Astrocyte (in vitro differentiated cells and primary cell): ENCODE measurements around the gene HS6ST1. TPM values are rescaled to one million over a fixed set of nuclear protein-coding genes. Genes with fewer than 3 reads are reported as not detected.

Source experiments
- DNase-seq: peaks from one replicate; pipeline ENCODE4 v3.0.0-alpha.2; 2010; ENCODE audit warnings: low read depth
- FAIRE-seq: peaks from 2 replicates; lab custom pipeline; 2011; peaks lifted over from hg19 to GRCh38; lab: Jason Lieb, UNC
- H2AFZ ChIP-seq: 2 replicates; pipeline ENCODE4 v1.6.0; 2012; ENCODE audit warnings: low read depth, low read length, inconsistent platforms
- H3K27ac ChIP-seq: 2 replicates; pipeline ENCODE4 v1.5.1; 2011; ENCODE audit warnings: low read depth, low read length, inconsistent platforms
- H3K27me3 ChIP-seq: 2 replicates; pipeline ENCODE4 v1.6.0; 2011; ENCODE audit warnings: low read length, inconsistent platforms; ENCODE audit not compliant: insufficient read depth
- H3K36me3 ChIP-seq: 2 replicates; pipeline ENCODE4 v1.5.1; 2011; ENCODE audit warnings: low read length, inconsistent platforms; ENCODE audit not compliant: insufficient read depth
- H3K4me1 ChIP-seq: 2 replicates; pipeline ENCODE4 v1.5.1; 2011; ENCODE audit warnings: low read length, inconsistent platforms; ENCODE audit not compliant: insufficient read depth
- H3K4me2 ChIP-seq: 2 replicates; pipeline ENCODE4 v1.6.0; 2012; ENCODE audit warnings: low read length, inconsistent platforms
- H3K4me3 ChIP-seq: 2 replicates; pipeline ENCODE4 v1.5.1; 2011; ENCODE audit warnings: low read depth, mild to moderate bottlenecking, low read length, inconsistent platforms; ENCODE audit not compliant: insufficient read depth
- H3K79me2 ChIP-seq: 2 replicates; pipeline ENCODE4 v1.6.0; 2012; ENCODE audit warnings: mild to moderate bottlenecking, low read length, inconsistent platforms; ENCODE audit not compliant: insufficient read depth
- H3K9ac ChIP-seq: 2 replicates; pipeline ENCODE4 v1.6.0; 2012; ENCODE audit warnings: mild to moderate bottlenecking, low read length, inconsistent platforms
- H3K9me3 ChIP-seq: 2 replicates; pipeline ENCODE4 v1.5.1; 2012; ENCODE audit warnings: low read depth, mild to moderate bottlenecking, low read length, inconsistent platforms; ENCODE audit not compliant: insufficient read depth
- H4K20me1 ChIP-seq: 2 replicates; pipeline ENCODE4 v1.6.0; 2012; ENCODE audit warnings: low read length, inconsistent platforms; ENCODE audit not compliant: insufficient read depth
- H3K27ac Mint-ChIP-seq: one replicate; pipeline ENCODE4 v1.8.0; 2021; ENCODE audit warnings: mild to moderate bottlenecking, mixed read lengths; ENCODE audit not compliant: unreplicated experiment
- H3K27me3 Mint-ChIP-seq: one replicate; pipeline ENCODE4 v1.8.0; 2021; ENCODE audit warnings: low read depth, mixed read lengths; ENCODE audit not compliant: unreplicated experiment
- H3K36me3 Mint-ChIP-seq: one replicate; pipeline ENCODE4 v1.8.0; 2021; ENCODE audit warnings: low read depth, mixed read lengths; ENCODE audit not compliant: unreplicated experiment
- H3K4me1 Mint-ChIP-seq: one replicate; pipeline ENCODE4 v1.8.0; 2021; ENCODE audit warnings: low read depth, mixed read lengths; ENCODE audit not compliant: unreplicated experiment
- H3K4me3 Mint-ChIP-seq: one replicate; pipeline ENCODE4 v1.8.0; 2021; ENCODE audit warnings: mild to moderate bottlenecking, moderate library complexity, mixed read lengths; ENCODE audit not compliant: unreplicated experiment
- H3K9me3 Mint-ChIP-seq: one replicate; pipeline ENCODE4 v1.8.0; 2021; ENCODE audit warnings: mild to moderate bottlenecking, mixed read lengths; ENCODE audit not compliant: unreplicated experiment
- EZH2 ChIP-seq: IDR thresholded peaks from 2 replicates; pipeline ENCODE4 v1.6.1; 2012; ENCODE audit warnings: mild to moderate bottlenecking, low read length, inconsistent platforms; ENCODE audit not compliant: insufficient read depth
- total RNA-seq: library from RNA; stranded (reverse); gene quantifications from 2 replicates; pipeline ENCODE4 v1.2.1, GENCODE V29; 2021
- TF ChIP-seq, protein P1 (sequence below): IDR thresholded peaks from 2 replicates; pipeline ENCODE4 v1.5.1; 2011; ENCODE audit warnings: low read depth, mild to moderate bottlenecking, inconsistent platforms, low read length, moderate library complexity; ENCODE audit not compliant: insufficient read depth

Gene HS6ST1
- total RNA-seq, 1 donor from 2014 or later = 20.5 TPM

DNA sequence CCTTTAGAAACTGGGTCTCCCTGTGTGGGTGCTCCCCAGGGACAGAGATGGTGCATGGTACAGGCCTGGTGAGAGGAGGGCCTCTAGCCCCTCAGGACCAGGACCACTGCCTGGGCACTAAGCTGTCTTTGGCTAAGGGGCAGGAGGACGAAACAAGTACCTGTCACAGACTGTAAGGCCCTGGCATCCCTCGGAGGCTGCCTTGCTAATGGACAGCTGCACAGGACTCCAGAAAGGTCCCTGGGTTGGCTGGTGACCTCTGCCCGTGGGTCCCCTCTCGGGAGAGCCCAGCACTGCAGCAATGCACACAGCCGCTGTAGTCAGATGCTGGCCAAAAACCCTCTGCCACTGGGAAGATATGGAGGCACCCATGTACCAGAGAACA lies 14.3 kb downstream of the HS6ST1 start:
- Mint-ChIP-seq H3K9me3 (no peaks in the 10 kb centered on the region), H3K4me3 (no peak overlapping the region), H3K36me3 (no peaks in the 10 kb centered on the region), H3K27ac (no peak overlapping the region), H3K4me1 (peaks cover 27% of the 10 kb centered on the region), H3K27me3 (no peaks in the 10 kb centered on the region)
- Histone ChIP-seq H3K27me3 (no peaks in the 10 kb centered on the region), H3K27ac (peak overlapping the region; percentile 85), H3K4me1 (peaks cover 46% of the 10 kb centered on the region), H3K4me3 (no peak overlapping the region), H4K20me1 (peaks cover 78% of the 10 kb centered on the region), H3K9ac (no peak overlapping the region), H3K9me3 (no peaks in the 10 kb centered on the region), H3K36me3 (no peaks in the 10 kb centered on the region), H2AFZ (no peak overlapping the region), H3K4me2 (no peak overlapping the region), H3K79me2 (peaks cover 79% of the 10 kb centered on the region)
- FAIRE-seq = no peak
- DNase-seq = no peak
- no peak for TF ChIP-seq EZH2
- TF ChIP-seq, protein P1, sequence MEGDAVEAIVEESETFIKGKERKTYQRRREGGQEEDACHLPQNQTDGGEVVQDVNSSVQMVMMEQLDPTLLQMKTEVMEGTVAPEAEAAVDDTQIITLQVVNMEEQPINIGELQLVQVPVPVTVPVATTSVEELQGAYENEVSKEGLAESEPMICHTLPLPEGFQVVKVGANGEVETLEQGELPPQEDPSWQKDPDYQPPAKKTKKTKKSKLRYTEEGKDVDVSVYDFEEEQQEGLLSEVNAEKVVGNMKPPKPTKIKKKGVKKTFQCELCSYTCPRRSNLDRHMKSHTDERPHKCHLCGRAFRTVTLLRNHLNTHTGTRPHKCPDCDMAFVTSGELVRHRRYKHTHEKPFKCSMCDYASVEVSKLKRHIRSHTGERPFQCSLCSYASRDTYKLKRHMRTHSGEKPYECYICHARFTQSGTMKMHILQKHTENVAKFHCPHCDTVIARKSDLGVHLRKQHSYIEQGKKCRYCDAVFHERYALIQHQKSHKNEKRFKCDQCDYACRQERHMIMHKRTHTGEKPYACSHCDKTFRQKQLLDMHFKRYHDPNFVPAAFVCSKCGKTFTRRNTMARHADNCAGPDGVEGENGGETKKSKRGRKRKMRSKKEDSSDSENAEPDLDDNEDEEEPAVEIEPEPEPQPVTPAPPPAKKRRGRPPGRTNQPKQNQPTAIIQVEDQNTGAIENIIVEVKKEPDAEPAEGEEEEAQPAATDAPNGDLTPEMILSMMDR = no peak

DNA sequence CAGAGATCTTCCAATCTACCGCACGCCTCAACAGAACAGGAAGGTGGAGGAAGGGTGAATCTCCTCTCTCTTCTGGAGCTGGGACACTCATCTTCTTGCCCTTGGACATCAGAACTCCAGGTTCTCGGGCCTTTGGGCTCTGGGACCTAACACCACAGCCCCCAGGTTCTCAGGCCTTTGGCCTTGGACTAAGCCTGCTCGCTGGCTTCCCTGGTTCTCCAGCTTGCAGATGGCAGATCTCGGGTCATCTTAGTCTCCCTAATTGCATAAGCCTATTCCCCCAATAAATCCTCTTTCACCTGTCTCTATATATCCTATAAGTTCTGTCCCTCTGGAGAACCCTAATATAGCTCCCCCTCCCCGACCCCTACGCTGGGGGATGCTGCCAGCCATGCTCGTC lies 14.8 kb downstream of the HS6ST1 start:
- Histone ChIP-seq H3K36me3 (no peaks in the 10 kb centered on the region), H3K79me2 (peaks cover 79% of the 10 kb centered on the region)

More for the DNA sequence above, 14.8 kb downstream of the HS6ST1 start:
- H3K9ac ChIP-seq = no peak overlapping the region
- FAIRE-seq (no peak), DNase-seq (no peak)
- Mint-ChIP-seq H3K27me3 (no peaks in the 10 kb centered on the region), H3K4me3 (no peak overlapping the region), H3K4me1 (peaks cover 27% of the 10 kb centered on the region), H3K9me3 (no peaks in the 10 kb centered on the region), H3K36me3 (no peaks in the 10 kb centered on the region), H3K27ac (no peak overlapping the region)
- no peak overlapping the region for H3K4me2 ChIP-seq
- H3K4me3 ChIP-seq = no peak overlapping the region
- no peak overlapping the region for H2AFZ ChIP-seq
- H3K27ac ChIP-seq = no peak overlapping the region
- no peaks in the 10 kb centered on the region for H3K9me3 ChIP-seq
- H3K4me1 ChIP-seq = peaks cover 46% of the 10 kb centered on the region
- H3K27me3 ChIP-seq = no peaks in the 10 kb centered on the region
- TF ChIP-seq, protein P1 = no peak
- no peak for TF ChIP-seq EZH2
- H4K20me1 ChIP-seq = peaks cover 78% of the 10 kb centered on the region
